GM23248 (cell line): ENCODE results near the gene RIMS1.

Experiments
- EZH2 ChIP-seq: fragments of 200-600 bp; sonication (generic); IDR thresholded peaks from 2 replicates; pipeline ENCODE4 v1.6.1; 2018; ENCODE audit warnings: antibody characterized with exemption, mild to moderate bottlenecking; ENCODE audit not compliant: insufficient read depth, poor library complexity, severe bottlenecking
- EZH2phosphoT487 ChIP-seq: fragments of 200-600 bp; sonication (generic); IDR thresholded peaks from 2 replicates; pipeline ENCODE4 v1.6.1; 2018; ENCODE audit warnings: antibody characterized with exemption, moderate library complexity, mild to moderate bottlenecking, low read depth; ENCODE audit not compliant: insufficient read depth

DNA sequence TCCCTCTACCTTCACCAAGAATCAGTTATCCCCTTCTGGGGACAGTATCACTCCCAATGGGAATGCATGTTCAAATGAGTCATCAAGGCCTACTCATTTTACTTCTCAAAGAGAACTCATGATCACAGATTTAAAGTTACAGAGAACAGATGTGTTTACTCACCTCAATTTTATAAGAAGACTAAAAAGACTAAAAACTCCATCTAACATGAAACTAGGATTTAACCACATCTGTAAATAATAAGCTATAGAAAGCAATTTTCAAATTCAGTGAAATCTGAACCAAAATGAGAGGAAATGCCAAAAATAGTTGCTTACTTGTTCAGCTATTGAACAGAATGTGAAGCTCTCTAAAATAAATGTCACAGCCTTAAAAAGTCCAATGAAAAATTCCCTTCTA, 435.4 kb downstream of the RIMS1 start:
- TF ChIP-seq EZH2 = no peak
- TF ChIP-seq EZH2phosphoT487 = no peak
